GM19099 (cell line): Measurements from ENCODE around the gene TRAPPC6A.
A peak's percentile ranks its signal among the peaks of the same experiment; 100 is the strongest.

Experiments used
- POLR2A ChIP-seq: IDR thresholded peaks from 3 replicates; pipeline ENCODE4 v1.6.1; 2011; ENCODE audit warnings: low read depth; ENCODE audit not compliant: insufficient read length; ENCODE audit errors: extremely low read depth

The TRAPPC6A gene

DNA sequence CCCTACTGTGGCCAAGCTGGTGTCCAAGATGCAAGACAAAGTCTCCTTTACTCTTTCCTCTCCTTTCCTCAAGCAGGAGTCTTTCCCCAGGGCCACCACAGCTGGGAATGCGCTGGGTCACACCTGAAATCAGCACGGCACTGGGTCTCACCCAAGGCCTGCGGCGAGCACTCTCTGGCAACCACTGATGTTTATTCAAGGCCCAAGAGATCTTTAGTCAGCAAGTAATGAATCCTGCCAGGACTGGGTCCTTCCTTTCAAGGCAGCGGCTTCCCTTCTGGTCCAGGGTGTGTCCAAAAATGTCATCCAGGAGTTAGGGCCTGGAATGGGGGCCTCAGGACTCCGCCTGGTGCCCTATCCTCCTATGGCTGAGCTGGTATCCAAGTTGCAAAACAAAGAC lies 24.6 kb upstream of the TRAPPC6A start:
- TF ChIP-seq POLR2A: no peak

DNA sequence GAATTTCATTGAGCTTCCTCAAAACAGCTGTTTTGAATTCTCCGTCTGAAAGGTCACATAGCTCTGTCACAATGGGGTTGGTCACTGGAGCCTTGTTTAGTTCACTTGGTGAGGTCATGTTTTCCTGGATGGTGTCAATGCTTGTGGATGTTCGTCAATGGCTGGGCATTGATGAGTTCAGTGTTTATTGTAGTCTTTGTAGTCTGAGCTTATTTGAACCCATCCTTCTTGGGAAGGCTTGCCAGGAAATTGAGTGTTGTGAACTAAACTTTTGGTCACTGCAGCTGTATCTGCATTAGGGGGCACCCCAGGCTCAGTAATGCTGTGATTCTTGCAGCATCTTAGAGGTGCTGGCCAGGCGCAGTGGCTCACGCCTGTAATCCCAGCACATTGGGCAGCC lies 22.5 kb upstream of the TRAPPC6A start:
- TF ChIP-seq POLR2A: no peak

DNA sequence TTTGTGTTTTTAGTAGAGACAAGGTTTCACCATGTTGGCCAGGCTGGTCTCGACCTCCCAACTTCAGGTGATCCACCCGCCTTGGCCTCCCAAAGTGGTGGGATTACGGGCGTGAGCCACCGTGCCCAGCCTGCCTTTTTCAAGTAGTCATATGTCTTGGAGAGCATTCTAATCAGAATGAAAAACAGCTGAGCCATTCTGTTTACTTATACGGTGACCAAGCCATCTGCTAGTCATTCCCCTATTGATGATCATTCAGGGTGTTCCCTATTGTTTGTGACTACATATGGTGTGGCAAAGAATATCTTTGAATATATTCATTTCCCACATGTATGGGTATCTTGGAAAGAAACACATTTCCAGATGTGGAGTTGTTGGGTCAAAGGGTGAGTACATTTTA lies 17.7 kb upstream of the TRAPPC6A start:
- TF ChIP-seq POLR2A: no peak

DNA sequence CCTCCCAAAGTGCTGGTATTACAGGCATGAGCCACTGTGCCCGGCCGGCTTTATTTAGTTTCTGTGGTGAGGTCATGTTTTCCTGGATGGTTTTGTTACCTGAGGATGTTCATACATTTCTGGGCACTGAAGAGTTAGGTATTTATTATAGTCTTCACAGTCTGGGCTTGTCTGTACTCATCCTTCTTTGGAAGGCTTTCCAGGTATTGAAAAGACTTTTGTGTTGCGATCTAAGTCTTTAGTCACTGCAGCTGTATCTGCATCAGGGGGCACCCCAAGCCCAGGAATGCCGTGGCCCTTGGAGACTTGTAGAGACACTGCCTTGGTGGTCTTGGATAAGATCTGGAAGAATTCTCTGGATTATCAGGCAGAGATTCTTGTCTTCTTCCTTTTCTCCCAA lies 13.3 kb upstream of the TRAPPC6A start:
- no peak for TF ChIP-seq POLR2A

DNA sequence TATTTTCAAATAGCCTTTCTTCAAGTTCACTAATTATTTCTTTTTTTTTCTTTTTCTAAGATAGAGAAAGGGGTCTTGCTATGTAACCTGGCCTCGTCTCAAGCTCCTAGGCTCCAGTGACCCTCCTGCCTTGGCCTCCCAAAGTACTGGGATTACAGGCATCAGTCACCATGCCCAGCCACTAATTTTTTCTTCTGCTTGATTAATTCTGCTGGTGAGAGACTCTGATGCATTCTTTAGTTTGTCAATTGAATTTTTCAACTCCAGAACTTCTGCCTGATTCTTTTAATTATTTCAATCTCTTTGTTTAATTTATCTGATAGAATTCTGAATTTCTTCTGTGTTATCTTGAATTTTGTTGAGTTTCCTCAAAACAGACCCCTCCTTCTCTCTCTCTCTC lies 11.9 kb upstream of the TRAPPC6A start:
- no peak for TF ChIP-seq POLR2A

DNA sequence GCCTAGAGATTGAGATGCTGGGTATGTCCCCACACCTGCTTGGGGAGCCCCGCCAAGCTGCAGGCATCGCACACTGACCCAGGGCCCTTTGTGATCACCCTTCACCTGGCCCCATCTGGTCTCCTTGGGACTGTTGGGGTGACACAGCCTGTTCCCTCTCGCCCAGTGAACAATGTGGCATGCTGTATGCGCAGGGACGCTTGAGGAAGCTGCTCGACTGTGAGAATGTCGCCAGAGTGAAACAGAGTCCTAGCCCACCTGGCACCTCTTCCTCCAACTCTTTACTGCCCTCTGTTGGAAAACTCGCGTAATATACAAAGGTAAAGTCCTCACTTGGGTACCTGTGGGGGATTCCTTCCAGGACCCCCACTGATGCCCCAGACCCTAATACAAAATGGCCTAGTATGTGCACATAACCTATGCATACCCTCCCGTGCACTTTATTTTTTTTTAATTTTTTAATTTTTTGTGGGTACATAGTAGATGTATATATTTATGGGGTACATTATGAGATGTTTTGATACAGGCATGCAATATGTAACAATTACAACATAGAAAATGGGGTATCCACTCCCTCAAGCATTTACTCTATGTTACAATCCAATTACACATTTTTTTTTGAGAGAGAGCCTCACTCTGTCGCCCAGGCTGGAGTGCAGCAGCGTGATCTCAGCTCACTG lies 9.5 kb upstream of the TRAPPC6A start:
- TF ChIP-seq POLR2A: no peak

DNA sequence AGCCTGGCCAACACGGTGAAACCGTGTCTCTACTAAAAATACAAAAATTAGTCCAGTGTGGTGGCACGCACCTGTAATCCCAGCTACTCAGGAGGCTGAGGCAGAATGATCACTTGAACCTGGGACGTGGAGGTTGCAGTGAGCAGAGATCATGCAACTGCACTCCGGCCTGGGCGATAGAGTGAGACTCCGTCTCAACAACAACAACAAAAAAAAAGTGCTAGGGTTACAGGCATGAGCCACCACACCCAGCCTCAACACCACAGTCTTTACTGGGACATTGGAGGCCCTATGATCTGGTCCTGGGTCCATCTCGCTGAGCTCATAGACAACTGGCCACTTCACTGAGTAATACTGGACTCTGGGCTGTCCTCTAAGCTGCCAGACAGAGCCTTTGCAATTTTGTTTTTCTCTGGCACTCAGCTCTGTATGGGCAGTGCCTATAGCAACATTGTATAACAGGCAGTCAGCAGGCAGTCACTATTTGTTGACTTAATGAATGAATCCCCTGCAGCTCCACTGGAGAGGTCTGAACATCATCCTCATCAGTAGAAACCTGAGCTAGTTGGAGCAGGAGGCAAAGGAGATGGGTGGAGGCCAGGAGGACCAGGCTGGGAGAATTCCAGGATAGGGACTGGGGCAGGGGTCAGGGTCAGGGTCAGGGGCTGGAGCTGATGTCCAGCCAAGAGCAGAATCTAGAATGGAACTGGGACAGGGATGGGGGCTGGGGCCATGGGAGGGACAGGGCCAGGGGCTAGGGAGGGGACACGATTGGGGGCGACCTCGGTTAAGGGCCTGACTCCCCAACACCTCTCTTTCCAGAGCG lies 8.7 kb upstream of the TRAPPC6A start:
- no peak for TF ChIP-seq POLR2A

DNA sequence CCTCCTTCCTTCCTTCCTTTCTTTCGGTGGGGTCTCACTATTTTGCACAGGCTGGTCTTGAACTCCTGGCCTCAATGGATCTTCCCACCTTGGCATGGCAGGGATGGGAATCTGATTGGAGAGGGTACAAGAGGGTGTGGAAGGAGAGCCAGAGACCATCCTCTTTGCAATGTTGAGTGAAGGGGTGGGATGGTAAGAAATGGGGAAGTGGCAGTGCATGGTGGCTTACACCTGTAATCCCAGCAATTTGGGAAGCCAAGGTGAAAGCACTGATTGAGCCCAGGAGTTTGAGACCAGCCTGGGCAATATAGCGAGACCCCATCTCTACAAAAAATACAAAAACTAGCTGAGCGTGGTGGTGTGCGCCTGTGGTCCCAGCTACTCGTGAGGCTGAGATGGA lies 6.1 kb upstream of the TRAPPC6A start:
- no peak for TF ChIP-seq POLR2A

DNA sequence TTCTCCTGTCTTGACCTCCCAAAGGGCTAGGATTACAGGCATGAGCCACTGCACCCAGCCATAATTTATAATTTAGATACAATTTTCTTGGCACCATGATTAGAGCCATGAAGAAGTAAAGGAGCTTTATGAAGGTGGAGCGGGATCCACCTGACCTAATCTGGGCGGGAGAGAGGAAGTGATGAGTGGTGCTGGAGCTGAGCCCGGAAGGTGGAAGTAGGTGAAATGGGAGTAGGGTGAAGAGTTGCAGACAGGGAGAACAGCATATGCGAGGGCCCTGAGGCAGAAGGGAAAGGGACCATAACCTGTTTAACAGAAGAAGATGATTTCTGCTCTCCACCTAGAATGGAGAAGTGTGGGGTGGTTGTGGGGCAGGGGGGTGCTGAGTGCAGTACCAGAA lies 4.7 kb upstream of the TRAPPC6A start:
- no peak for TF ChIP-seq POLR2A

DNA sequence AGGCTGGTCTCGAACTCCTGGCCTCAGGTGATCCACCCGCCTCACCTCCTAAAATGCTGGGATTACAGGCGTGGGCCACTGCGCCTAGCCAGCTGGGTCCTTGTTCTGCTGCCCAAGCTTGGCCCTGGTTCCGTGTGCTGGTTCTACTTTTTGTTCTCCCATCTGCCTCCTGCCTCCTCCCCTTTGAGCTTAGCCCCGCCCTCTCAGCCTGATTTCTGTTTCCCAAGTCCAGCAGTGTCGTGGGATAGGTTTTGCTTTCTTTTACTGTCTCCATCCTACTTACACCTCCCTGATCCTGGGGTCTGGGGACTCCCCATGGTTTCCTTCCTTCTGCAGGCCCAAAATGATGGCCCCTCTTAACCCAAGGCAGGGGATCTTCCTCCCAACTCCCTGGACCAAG lies 2.9 kb upstream of the TRAPPC6A start:
- no peak for TF ChIP-seq POLR2A

DNA sequence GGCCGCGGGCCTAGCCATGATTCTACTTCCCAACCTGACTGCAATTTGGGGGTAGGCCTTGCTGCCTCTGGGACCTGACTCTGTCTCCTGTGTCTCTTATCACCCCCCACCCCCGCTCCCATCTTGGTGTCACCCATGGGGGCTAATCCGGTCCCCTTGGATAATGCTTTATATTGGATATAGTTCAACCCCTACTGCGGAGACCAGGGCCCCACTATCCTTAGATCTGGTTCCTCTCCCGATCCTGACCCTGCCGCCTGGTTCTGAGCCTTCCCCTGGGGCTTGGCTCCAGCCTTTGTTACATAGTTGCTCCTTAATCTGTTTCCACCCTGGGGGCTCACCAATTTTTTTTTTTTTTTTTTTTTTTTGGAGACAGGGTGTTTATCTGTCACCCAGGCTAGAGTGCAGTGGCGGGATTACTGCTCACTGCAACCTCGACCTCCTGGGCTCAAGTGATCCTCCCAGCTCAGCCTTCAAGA lies 1.9 kb upstream of the TRAPPC6A start:
- no peak for TF ChIP-seq POLR2A

DNA sequence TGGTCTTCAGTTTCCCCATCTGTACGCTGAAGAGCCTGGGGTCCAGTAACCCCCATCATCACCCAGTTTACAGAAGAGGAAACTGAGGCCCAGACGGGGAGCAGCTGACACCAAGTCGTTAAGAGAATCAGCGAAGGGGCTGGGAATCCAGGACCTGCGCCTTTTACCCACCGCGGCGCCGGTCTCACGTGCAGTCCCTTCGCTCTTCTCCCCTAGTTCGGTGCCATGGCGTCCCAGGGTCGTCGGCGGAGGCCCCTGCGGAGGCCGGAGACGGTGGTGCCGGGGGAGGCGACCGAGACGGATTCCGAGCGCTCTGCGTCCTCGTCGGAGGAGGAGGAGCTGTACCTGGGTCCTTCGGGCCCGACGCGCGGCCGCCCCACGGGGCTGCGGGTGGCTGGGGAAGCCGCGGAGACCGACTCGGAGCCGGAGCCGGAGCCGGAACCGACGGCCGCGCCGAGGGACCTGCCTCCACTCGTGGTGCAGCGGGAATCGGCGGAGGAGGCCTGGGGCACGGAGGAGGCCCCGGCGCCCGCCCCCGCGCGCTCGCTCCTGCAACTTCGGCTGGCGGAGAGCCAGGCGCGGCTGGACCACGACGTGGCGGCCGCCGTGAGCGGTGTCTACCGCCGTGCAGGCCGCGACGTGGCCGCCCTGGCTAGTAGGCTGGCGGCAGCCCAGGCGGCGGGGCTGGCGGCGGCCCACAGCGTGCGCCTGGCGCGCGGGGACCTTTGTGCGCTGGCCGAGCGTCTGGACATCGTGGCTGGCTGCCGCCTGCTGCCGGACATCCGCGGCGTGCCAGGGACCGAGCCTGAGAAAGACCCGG lies 1.2 kb upstream of the TRAPPC6A start:
- no peak for TF ChIP-seq POLR2A

DNA sequence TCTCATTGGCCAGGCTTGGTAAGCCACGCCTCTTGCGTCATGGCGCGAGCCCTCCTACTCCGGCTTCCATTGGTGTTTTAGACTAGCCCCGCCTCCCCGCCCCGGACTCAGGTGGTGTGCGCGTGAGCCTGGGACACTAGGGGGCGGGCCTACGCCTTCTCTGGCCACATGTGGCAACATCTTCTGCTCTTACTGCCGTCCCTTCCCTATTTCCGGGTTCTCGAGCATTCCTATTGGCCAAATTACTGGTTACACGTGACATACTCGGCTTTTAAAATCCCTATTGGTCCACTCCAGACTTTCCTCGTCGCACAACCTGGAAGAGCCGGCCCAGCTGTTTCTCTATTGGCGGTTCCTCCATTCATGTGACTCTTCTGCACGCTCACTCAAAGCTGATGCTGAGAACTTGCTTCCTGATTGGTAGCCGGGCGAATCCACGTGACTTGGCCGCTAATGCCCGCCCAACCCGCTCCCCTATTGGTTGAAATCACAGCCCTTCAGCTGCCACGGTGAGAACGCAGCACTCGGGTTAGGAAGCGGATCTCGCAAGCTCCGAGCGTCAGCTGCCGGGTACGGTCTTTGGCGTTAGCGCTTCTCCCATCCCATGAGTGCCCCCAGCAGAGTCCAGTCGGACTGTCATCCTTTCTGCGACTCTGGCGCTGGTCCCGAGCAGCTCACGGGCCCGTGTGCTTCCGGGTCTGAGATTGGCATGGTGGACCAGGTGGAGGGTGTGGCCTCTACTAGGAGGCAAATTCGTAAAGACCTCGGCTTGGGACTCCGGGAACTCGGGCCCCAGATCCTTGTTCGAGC lies 430 bp upstream of the TRAPPC6A start, which contains the start of gene BLOC1S3:
BLOC1S3 (plus strand) TSS at position 523 of the 810 bp plus-strand sequence. CDS start 513 bp downstream, outside the sequence.
- peak; percentile 80 for TF ChIP-seq POLR2A
